OCI-LY7 (cell line): Measurements from ENCODE around the gene ZNF816.

Experiments
- CTCF ChIP-seq: fragments of 200-600 bp; sonication (generic); conservative IDR thresholded peaks from 2 replicates; pipeline ENCODE4 v1.5.1; 2014; ENCODE audit warnings: mild to moderate bottlenecking, antibody characterized with exemption, low read length, moderate library complexity, mixed read lengths
- EZH2phosphoT487 ChIP-seq: fragments of 200-600 bp; sonication (generic); IDR thresholded peaks from 2 replicates; pipeline ENCODE4 v1.6.1; 2018; ENCODE audit warnings: low read depth, borderline replicate concordance, mild to moderate bottlenecking, mixed run types, antibody characterized with exemption, low read length, moderate library complexity, mixed read lengths

GRCh38 chr19:52922841-52923777 is 39.6 kb downstream of the ZNF816 start, which contains the start of gene ZNF888:
- TF ChIP-seq CTCF (no peak), EZH2phosphoT487 (no peak)
